Choroid plexus epithelial cell (primary cell): ENCODE data around the gene CTTN.
A peak's percentile ranks its signal among the peaks of the same experiment; 100 is the strongest.

Experiments
- DNase-seq: peaks from one replicate; pipeline ENCODE4 v3.0.0-alpha.2; 2010; ENCODE audit warnings: low read depth
- H3K4me3 ChIP-seq: 2 replicates; pipeline ENCODE4 v1.5.1; 2011; ENCODE audit warnings: low read depth, mild to moderate bottlenecking, control low read depth, low read length, moderate library complexity
- CTCF ChIP-seq: conservative IDR thresholded peaks from 2 replicates; pipeline ENCODE4 v1.5.1; 2011; ENCODE audit warnings: low read depth, mild to moderate bottlenecking, control low read depth, inconsistent platforms, low read length, moderate library complexity

Gene CTTN

DNA sequence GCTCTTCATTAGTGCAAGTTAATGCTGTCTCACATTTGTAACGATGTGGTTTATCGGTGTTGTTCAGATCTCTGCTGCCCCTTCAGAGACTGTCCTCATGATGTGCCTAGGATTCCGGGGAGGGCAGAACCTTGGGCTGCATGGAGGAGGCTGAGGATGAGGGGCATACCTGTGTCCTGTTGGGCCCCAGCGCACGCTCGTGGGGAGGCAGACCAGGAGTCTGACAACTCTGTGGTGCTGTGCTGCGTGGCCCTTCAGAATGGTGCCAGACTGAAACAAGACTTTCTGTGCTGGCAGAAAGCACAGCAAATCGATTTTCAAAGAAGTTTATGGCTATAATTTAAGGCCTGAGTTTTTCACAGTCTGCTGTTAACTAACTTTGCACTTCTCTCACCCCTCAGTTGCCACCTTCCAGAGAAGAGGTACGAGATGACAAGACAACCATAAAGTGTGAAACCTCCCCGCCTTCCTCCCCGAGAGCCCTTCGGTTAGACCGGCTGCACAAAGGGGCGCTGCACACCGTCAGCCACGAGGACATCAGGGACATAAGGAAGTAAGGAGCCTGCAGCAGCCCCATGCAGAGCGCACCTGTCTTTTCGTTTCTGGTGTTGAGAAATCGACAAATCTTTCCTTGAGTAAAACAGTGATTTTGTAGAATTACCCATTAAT, 44.3 kb upstream of the CTTN start:
- DNase-seq, result no peak
- H3K4me3 ChIP-seq, result no peak overlapping the region
- no peak for TF ChIP-seq CTCF

DNA sequence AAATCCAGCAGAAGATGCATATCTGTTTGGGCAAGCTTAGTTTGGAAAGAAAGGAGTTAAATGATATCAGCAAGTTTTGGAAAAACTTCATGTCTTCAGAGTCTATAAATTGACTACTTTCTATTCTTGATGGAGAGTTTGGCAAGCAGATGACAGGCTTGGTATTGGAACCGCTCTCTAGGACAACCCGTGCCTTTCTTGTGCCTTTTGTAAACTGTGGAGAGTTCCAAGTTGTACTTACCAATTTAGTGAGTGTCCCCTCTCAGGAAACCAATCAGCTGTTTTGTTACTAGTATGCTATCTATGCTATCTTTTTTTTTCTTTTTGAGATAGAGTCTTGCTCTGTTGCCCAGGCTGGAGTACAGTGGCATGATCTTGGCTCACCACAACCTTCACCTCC, 43.7 kb upstream of the CTTN start:
- TF ChIP-seq CTCF, result no peak
- no peak for DNase-seq
- H3K4me3 ChIP-seq, result no peak overlapping the region

- no peak for DNase-seq
- H3K4me3 ChIP-seq, result no peak overlapping the region
Observed at GRCh38 chr11:70358753-70359152, 39.6 kb upstream of the CTTN start.

DNA sequence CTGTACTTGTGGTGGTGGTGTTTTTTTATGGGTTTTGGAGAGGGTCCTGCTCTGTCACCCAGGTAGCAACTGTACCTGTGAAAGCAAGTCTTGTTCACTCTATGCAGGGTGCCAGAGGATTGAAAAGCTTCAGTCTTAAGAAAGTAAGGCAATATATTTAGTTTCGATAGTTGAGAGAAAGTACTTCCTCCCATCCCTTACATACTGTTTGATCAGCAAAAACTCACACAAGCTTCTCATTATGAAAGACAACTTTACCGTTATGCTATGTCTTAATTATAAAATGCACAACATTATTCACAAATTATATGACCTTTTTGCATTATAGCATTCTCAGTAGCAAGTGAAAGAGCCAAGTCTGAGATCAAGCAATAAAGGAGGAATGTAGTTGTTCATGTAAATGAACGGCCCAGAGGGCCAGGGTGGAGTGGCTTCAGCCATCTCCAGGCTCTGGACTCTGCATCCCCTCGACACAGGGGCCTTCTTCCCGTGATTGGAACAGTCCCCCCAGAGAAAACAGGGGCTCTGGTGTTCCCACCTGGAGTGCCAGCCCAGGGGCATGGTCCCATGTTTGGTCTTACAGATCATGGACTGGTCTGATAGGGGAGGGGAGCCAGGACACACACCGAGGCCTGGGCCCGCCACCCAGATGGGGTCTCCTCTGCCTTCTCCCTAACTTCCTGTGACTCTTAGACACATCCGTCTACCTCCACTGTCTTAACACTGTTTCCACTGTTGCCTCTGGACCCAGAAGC, 38.7 kb upstream of the CTTN start:
- no peak overlapping the region for H3K4me3 ChIP-seq
- no peak for DNase-seq
- TF ChIP-seq CTCF, result no peak

More at GRCh38 chr11:70358753-70359152, 39.6 kb upstream of the CTTN start:
- no peak for TF ChIP-seq CTCF

DNA sequence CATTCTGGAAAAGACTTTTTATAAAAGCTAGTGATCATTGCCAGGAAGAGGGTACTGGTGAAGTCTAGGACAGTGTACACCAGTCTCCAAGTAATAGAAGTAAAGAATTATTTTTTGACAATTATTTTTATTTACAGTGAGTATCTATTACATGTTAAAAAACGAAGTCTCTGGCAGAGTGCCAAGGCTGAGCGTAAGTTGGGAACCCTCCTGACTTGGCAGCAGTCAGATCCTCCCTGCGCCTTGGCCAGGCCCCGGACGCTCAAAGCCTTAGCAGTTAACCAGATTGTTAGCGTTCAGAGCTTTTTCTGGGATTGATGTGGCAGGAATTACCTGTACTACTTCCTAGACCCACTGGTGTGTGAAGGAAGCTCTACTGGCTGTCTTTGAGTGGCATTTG, 38.1 kb upstream of the CTTN start:
- TF ChIP-seq CTCF, result no peak
- no peak for DNase-seq

GRCh38 chr11:70364178-70364577, 34.2 kb upstream of the CTTN start:
- H3K4me3 ChIP-seq, result no peak overlapping the region
- peak; percentile 58 for DNase-seq
- no peak for TF ChIP-seq CTCF

More for the DNA sequence above, 38.1 kb upstream of the CTTN start:
- H3K4me3 ChIP-seq, result no peak overlapping the region
